GM06990 (cell line): ENCODE data around the gene BCAS3.

Experiments used
- DNase-seq: peaks from one replicate; pipeline ENCODE4 v3.0.0-alpha.2; 2011; ENCODE audit not compliant: insufficient read length; ENCODE audit errors: extremely low read depth
- H3K27me3 ChIP-seq: replicated peaks from 2 replicates; pipeline ENCODE4 v1.6.0; 2011; ENCODE audit warnings: low read length; ENCODE audit not compliant: control insufficient read depth, insufficient read depth
- H3K36me3 ChIP-seq: 2 replicates; pipeline ENCODE4 v1.5.1; 2011; ENCODE audit warnings: low read length; ENCODE audit not compliant: control insufficient read depth, insufficient read depth
- H3K4me3 ChIP-seq: replicated peaks from 2 replicates; pipeline ENCODE4 v1.5.1; 2011; ENCODE audit warnings: low read depth, mild to moderate bottlenecking, control low read depth, low read length
- TF ChIP-seq, protein P1 (sequence below): IDR thresholded peaks from 2 replicates; pipeline ENCODE4 v1.5.1; 2011; ENCODE audit warnings: low read length, control low read depth, mild to moderate bottlenecking, inconsistent platforms; ENCODE audit not compliant: insufficient read depth, poor library complexity, severe bottlenecking

Gene BCAS3

DNA sequence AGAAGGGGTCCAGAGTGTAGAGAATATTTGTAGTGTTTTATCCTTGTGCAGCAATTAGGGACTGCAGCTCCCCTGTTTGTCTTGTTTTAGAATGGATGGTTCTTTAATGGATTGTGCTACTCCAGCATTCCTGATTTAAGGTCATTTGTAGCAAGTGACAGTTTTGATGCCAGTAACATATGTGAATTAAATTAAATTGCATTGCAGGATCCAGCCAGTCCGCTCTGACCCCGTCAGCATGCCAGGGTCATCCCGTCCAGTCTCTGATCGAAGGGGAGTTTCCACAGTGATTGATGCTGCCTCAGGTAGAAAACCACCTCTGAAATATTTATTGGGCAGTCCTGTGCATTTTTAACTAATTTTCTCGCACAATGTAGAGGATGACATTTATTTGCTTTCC lies 406.6 kb downstream of the BCAS3 start:
- TF ChIP-seq, protein P1, sequence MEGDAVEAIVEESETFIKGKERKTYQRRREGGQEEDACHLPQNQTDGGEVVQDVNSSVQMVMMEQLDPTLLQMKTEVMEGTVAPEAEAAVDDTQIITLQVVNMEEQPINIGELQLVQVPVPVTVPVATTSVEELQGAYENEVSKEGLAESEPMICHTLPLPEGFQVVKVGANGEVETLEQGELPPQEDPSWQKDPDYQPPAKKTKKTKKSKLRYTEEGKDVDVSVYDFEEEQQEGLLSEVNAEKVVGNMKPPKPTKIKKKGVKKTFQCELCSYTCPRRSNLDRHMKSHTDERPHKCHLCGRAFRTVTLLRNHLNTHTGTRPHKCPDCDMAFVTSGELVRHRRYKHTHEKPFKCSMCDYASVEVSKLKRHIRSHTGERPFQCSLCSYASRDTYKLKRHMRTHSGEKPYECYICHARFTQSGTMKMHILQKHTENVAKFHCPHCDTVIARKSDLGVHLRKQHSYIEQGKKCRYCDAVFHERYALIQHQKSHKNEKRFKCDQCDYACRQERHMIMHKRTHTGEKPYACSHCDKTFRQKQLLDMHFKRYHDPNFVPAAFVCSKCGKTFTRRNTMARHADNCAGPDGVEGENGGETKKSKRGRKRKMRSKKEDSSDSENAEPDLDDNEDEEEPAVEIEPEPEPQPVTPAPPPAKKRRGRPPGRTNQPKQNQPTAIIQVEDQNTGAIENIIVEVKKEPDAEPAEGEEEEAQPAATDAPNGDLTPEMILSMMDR, result no peak
- Histone ChIP-seq H3K4me3 (no peak overlapping the region), H3K27me3 (no peaks in the 10 kb centered on the region), H3K36me3 (no peaks in the 10 kb centered on the region)
- no peak for DNase-seq

DNA sequence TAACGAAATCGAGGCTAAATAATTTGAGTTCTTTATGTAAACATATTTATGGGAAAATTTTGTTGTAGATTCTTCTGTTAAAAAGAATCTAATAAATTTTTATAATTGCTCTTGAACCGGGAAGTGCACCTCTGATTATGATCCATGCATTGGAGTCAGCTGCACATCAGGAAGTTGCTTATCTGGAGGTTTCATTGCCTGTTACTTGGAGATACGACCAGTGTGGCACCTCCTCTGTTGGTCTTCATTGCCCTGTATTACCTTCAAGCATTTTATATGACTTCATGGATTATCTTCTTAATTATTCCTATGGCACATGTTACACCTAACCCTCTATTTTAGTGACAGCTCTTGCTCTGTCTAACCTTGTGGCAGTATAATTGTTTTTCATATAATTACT lies 409.4 kb downstream of the BCAS3 start:
- no peak for DNase-seq
- Histone ChIP-seq H3K27me3 (no peaks in the 10 kb centered on the region), H3K4me3 (no peak overlapping the region), H3K36me3 (no peaks in the 10 kb centered on the region)
- TF ChIP-seq, protein P1, result no peak

DNA sequence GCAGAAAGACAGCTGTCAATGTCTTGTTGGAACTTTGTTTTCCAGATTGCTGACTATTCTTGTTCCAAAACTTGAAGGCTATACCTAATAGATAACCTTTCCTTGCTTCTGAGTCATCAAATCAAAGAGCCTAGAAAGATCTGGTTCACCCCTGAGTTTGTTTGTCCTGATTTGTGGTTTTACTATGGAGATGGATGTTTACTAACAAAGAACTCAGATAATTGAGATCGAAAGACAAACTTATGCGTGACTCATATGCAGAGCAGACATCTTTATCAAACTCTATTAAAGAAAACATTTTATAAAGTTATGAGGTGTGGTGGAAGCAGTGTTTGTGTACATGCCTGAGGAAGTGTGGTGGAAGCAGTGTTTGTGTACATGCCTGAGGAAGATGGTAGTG lies 410.9 kb downstream of the BCAS3 start:
- Histone ChIP-seq H3K27me3 (no peaks in the 10 kb centered on the region), H3K36me3 (no peaks in the 10 kb centered on the region), H3K4me3 (no peak overlapping the region)
- no peak for DNase-seq
- TF ChIP-seq, protein P1, result no peak

DNA sequence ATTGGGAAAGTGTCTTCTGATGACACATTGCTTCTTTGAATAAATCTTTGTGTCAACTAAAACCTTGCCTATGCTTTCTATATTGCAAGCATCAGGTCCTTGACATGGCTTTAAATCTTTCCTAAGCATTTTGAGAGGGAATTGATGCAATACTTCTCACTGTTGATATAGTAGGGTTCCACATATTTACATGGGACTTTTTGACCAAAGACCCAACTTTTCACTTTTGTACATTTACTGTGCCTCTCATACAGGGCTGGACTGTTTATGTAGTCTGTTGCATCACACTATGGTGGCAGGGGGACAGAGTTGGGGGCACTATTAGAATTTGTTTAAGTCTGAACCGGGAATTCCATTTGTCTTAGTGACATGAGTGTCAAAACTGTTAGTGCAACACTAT lies 413.4 kb downstream of the BCAS3 start:
- H3K27me3 ChIP-seq, result no peaks in the 10 kb centered on the region
- H3K4me3 ChIP-seq, result no peak overlapping the region
- no peaks in the 10 kb centered on the region for H3K36me3 ChIP-seq
- no peak for DNase-seq
- TF ChIP-seq, protein P1, result no peak

DNA sequence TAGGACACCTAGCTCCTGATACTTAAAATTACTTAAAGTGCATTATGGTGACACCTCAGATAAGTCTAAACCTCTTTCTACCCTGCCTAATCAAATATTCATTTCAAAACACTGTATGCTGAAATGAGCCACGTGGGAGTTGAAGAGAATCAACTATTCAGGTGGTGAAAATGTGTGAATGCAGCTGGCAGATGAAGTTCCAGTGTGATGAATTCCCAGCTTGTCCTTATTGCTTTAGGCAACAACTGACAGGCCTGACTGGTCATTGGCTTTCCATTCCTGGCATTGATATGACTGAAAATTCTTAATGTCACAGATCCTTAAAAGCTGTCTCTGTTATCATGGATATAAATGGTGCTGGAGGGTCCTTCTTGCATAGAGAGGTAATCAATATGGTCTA lies 420.1 kb downstream of the BCAS3 start:
- H3K4me3 ChIP-seq, result no peak overlapping the region
- TF ChIP-seq, protein P1, result no peak
- H3K36me3 ChIP-seq, result no peaks in the 10 kb centered on the region
- no peak for DNase-seq
- H3K27me3 ChIP-seq, result no peaks in the 10 kb centered on the region

DNA sequence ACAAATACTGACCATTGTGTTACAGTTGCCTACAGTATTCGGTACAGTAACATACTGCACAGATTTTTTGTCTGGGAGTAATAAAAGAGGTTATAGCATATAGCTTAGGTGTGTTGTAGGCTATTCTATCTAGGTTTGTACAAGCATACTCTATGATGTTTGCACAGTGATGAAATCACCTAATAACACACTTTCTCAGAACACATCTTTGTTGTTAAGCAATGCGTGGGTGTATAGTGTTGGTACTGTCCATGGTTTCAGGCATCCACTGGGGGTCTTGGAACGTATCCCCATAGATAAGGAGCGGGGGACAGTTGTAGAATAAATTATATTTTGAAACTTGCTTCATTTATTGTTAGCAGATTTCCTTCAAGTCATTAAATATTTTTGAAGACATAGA lies 428.7 kb downstream of the BCAS3 start:
- no peaks in the 10 kb centered on the region for H3K27me3 ChIP-seq
- H3K36me3 ChIP-seq, result no peaks in the 10 kb centered on the region
- H3K4me3 ChIP-seq, result no peak overlapping the region
- DNase-seq, result no peak
- TF ChIP-seq, protein P1, result no peak
